ENCODE measurements around the gene ALB.

The ALB gene

DNA sequence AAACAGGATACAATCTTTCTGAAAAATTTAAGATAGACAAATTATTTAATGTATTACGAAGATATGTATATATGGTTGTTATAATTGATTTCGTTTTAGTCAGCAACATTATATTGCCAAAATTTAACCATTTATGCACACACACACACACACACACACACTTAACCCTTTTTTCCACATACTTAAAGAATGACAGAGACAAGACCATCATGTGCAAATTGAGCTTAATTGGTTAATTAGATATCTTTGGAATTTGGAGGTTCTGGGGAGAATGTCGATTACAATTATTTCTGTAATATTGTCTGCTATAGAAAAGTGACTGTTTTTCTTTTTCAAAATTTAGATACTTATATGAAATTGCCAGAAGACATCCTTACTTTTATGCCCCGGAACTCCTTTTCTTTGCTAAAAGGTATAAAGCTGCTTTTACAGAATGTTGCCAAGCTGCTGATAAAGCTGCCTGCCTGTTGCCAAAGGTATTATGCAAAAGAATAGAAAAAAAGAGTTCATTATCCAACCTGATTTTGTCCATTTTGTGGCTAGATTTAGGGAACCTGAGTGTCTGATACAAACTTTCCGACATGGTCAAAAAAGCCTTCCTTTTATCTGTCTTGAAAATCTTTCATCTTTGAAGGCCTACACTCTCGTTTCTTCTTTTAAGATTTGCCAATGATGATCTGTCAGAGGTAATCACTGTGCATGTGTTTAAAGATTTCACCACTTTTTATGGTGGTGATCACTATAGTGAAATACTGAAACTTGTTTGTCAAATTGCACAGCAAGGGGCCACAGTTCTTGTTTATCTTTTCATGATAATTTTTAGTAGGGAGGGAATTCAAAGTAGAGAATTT, 5.2 kb downstream of the ALB start:
- DNase-seq = no peak

DNA sequence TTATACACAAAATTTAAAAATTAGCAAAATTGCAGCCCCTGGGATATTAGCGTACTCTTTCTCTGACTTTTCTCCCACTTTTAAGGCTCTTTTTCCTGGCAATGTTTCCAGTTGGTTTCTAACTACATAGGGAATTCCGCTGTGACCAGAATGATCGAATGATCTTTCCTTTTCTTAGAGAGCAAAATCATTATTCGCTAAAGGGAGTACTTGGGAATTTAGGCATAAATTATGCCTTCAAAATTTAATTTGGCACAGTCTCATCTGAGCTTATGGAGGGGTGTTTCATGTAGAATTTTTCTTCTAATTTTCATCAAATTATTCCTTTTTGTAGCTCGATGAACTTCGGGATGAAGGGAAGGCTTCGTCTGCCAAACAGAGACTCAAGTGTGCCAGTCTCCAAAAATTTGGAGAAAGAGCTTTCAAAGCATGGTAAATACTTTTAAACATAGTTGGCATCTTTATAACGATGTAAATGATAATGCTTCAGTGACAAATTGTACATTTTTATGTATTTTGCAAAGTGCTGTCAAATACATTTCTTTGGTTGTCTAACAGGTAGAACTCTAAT, 6.0 kb downstream of the ALB start:
- no peak for DNase-seq

GRCh38 chr4:73410916-73411730, 7.0 kb downstream of the ALB start:
- no peak for DNase-seq

- DNase-seq = no peak
Measured at GRCh38 chr4:73411731-73412414, 7.8 kb downstream of the ALB start.

DNA sequence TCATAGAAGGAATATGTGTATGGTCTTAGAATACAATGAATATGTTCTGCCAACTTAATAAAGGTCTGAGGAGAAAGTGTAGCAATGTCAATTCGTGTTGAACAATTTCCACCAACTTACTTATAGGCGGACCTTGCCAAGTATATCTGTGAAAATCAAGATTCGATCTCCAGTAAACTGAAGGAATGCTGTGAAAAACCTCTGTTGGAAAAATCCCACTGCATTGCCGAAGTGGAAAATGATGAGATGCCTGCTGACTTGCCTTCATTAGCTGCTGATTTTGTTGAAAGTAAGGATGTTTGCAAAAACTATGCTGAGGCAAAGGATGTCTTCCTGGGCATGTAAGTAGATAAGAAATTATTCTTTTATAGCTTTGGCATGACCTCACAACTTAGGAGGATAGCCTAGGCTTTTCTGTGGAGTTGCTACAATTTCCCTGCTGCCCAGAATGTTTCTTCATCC, 9.2 kb downstream of the ALB start:
- no peak for DNase-seq

GRCh38 chr4:73414936-73415271, 10.8 kb downstream of the ALB start:
- no peak for DNase-seq

DNA sequence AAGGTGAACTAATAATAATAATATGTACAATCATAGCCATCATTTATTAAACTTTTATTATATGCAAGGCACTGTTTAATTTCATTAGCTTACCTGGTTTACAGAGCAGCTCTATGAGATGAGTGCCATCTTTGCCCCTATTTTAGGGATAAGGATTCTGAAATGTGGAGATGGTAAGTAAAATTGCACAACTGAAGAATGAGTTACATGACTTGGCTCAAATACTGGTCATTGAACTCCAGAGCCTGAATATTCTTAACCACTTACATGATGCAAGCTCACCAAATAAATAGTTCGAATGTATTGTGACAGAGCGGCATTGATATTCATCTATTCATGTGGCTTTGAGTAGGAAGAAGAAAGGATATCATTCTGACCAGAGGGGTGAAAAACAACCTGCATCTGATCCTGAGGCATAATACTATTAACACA, 11.7 kb downstream of the ALB start:
- no peak for DNase-seq

DNA sequence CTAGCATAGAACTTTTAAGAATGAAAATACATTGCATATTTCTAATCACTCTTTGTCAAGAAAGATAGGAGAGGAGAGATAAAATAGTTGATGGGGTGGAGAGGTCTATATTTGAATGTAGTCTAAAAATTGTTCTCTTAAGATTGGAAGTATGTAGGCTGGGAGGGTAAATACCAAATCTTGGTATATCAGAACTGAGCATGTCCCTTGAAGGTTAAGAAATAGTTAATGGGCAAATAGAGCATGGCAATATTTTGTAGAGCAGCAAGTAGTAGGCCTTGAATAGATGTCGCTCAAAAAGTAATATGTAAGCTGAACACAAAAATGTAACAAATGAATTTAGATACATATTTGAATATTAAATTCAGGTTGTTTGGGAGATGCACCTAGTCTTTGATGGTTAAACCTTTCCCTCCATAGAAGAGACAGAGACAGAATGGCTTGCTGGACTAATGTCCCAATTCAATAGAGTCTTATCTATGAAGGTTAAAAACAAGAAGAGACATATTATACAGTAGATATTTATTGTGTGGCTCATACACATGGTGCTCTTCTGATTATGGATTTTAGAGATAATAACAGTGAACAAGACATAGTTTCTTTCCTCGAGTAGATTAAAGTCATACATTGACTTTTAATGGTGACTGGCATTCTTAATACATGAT, 12.5 kb downstream of the ALB start:
- DNase-seq = no peak

DNA sequence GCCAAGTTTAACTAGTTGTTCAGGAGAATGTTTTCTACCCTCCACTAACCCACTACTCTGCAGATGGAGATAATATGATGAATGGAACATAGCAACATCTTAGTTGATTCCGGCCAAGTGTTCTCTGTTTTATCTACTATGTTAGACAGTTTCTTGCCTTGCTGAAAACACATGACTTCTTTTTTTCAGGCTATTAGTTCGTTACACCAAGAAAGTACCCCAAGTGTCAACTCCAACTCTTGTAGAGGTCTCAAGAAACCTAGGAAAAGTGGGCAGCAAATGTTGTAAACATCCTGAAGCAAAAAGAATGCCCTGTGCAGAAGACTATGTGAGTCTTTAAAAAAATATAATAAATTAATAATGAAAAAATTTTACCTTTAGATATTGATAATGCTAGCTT, 13.3 kb downstream of the ALB start:
- DNase-seq = no peak

GRCh38 chr4:73417973-73418372, 13.9 kb downstream of the ALB start:
- no peak for DNase-seq

DNA sequence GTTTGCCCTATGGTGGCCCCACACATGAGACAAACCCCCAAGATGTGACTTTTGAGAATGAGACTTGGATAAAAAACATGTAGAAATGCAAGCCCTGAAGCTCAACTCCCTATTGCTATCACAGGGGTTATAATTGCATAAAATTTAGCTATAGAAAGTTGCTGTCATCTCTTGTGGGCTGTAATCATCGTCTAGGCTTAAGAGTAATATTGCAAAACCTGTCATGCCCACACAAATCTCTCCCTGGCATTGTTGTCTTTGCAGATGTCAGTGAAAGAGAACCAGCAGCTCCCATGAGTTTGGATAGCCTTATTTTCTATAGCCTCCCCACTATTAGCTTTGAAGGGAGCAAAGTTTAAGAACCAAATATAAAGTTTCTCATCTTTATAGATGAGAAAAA, 14.6 kb downstream of the ALB start:
- DNase-seq = no peak

DNA sequence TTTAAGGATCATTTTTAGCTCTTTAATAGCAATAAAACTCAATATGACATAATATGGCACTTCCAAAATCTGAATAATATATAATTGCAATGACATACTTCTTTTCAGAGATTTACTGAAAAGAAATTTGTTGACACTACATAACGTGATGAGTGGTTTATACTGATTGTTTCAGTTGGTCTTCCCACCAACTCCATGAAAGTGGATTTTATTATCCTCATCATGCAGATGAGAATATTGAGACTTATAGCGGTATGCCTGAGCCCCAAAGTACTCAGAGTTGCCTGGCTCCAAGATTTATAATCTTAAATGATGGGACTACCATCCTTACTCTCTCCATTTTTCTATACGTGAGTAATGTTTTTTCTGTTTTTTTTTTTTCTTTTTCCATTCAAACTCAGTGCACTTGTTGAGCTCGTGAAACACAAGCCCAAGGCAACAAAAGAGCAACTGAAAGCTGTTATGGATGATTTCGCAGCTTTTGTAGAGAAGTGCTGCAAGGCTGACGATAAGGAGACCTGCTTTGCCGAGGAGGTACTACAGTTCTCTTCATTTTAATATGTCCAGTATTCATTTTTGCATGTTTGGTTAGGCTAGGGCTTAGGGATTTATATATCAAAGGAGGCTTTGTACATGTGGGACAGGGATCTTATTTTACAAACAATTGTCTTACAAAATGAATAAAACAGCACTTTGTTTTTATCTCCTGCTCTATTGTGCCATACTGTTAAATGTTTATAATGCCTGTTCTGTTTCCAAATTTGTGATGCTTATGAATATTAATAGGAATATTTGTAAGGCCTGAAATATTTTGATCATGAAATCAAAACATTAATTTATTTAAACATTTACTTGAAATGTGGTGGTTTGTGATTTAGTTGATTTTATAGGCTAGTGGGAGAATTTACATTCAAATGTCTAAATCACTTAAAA, 15.3 kb downstream of the ALB start:
- DNase-seq = no peak

DNA sequence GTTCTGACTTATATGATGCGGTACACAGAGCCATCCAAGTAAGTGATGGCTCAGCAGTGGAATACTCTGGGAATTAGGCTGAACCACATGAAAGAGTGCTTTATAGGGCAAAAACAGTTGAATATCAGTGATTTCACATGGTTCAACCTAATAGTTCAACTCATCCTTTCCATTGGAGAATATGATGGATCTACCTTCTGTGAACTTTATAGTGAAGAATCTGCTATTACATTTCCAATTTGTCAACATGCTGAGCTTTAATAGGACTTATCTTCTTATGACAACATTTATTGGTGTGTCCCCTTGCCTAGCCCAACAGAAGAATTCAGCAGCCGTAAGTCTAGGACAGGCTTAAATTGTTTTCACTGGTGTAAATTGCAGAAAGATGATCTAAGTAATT, 16.5 kb downstream of the ALB start:
- no peak for DNase-seq

DNA sequence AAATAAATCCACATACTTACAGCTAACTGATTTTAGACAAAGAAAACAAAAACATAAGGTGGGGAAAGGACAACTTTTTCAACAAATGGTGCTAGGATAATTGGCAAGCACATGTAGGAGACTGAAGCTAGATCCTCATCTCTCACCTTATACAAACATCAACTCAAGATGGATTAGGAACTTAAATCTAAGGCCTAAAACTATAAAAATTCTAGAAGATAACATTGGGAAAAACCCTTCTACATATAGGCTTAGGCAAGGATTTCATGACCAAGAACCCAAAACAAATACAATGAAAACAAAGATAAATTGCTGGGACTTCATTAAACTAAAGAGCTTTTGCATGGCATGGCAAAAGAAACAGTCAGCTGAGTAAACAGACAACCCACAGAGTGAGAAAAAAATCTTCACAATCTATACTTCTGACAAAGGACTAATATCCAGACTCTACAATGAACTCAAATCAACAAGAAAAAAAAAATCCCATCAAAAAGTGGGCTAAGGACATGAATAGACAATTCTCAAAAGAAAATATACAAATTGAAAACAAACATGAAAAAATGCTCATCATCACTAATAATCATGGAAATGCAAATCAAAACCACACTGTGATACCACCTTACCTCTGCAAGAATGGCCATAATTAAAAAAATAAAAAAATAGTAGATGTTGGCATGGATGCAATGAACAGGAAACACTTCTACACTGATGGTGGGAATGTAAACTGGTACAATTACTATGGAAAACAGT, 17.8 kb downstream of the ALB start:
- DNase-seq = no peak

GRCh38 chr4:73422458-73422752, 18.3 kb downstream of the ALB start:
- DNase-seq = no peak

DNA sequence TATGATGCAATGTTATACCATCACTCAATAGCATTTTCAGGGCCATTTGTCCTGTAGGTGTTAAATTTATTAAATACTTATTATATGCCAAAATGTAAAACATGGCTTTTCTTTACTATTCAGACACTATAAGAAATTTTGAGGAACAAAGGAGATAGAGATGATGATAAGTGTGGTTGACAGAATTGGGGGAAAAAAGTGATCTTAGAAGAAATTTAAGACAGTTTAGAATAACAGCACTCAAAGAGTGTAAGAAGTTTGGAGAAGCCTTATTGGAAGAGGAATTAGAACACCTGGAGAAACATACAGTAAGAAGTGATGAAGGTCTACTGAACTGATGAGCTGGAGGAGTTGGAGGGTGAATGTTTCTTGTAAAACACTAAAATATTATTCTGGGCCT, 19.1 kb downstream of the ALB start:
- no peak for DNase-seq

DNA sequence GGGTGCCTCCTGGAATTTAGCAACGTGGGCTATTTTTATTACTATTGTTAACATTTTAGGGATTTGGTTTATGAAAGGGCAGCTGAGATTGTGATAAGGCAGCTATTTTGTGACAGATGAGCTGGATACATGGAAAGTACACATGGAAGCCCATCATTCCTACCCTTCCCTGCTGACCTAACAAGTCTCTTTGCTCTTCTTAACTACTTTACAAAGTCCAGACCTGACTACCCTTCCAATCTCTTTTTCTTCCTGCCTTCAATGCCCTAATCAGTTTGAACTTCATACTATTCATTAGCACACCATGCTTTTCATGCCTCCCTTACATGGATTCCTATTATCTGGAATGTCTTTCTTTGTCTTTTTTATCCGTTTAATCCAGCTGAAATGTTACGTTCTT, 22.6 kb downstream of the ALB start:
- DNase-seq = no peak

GRCh38 chr4:73429118-73429517, 25.0 kb downstream of the ALB start:
- no peak for DNase-seq

DNA sequence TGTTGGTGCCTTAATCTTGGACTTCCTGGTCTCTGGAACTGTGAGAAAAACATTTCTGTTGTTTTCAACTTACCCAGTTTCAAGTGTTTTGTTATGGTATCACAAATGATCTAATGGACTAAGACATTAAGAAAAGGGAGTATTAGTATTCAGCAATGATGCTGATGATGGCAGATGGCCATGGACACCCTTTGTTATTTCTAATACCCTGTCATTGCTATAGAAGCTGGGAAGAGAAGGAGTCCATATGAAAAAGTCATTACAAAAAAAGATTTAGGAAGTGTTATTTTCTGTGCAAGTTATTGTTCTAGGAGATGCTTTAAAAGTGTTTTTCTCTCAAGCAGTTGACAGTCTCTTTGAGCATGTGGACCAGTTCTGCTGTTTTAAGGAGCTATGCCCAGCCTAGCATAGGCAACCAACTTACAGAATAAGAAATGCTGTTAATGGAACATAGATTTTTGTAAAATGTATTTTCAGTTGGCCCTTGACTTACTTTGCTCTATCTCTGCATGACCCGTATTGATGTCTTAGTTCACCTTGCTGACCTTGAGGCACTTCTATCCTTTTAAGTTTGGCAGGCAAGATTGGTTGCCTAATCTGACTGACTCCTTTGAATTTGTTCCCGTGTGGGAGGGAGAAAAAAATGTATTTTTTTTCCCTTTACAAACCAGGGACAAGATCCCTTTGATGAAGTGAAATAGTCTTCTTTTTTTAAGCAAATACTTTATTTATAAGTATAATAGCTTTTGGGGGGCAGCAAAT, 25.9 kb downstream of the ALB start:
- no peak for DNase-seq

DNA sequence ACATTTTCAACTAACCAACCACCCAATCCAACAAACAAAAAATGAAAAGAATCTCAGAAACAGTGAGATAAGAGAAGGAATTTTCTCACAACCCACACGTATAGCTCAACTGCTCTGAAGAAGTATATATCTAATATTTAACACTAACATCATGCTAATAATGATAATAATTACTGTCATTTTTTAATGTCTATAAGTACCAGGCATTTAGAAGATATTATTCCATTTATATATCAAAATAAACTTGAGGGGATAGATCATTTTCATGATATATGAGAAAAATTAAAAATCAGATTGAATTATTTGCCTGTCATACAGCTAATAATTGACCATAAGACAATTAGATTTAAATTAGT, 27.7 kb downstream of the ALB start:
- DNase-seq = no peak
